Measurements from ENCODE around the gene SLC1A2. TPM values are rescaled to one million over a fixed set of nuclear protein-coding genes. Genes with fewer than 3 reads are reported as not detected.

SLC1A2 gene
- total and polyA plus RNA-seq, 2 experiments from 2014 or later = 0.70 to 2.8 TPM

DNA sequence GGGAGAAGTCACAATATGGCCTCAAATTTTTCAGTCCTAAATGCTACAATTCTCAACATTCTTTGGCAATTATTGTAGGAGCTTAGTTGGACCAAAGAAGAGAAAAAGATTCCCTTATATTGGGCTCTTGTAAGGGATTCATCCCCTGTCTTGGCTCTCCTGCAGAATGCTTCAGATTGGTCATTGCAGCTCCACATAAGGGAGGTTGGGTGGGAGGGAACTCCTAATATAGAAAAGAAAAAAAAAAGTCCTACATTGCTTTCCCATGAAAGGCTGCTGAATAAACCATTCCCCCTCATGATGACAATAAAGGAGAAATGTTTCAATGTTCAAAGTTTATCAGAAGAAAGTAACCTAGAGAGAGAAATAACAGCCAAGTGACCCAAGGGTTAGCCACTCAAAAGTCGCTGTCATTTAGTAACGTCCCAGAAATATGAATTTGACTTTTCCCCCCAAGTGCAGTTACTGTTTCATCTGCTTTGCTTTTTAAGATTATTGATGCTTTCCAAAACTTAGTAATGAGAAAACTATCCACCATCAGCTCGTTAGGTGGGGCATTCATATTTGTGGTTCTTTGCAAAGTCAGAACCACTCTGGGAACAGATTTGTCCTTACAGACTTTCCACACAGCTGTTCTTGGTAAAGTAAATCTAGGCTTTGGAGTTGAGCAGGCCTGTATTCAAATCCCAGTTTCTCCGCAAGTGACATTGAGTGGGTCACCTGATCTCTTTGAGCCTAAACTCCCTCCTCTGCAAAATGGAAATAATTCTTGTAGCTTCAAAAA is 5.0 kb upstream of the SLC1A2 start:
- no peak for TF ChIP-seq STAT1 (IDR thresholded peaks at IDR 0.05; ENCODE audit: unreplicated experiment)
- no peak for TF ChIP-seq EZH2phosphoT487 (IDR thresholded peaks at IDR 0.05; ENCODE audit: unreplicated experiment)
- TF ChIP-seq ZNF114 (CRISPR knock-in tag; IDR thresholded peaks at IDR 0.05) = no peak
- no peak for TF ChIP-seq NANOG (IDR thresholded peaks at IDR 0.05; ENCODE audit: borderline replicate concordance)
- TF ChIP-seq CREB1 (CRISPR knock-in tag; IDR thresholded peaks at IDR 0.05; ENCODE audit: low read depth) = no peak
- peaks cover 13% of the 10 kb centered on the region; the same call in 2 of the 3 replicates for H3K4me1 Mint-ChIP-seq
- Histone ChIP-seq H2AFZ (no peak overlapping the region), H3K27me3 (ENCODE audit: insufficient read depth) (peaks cover 44% of the 10 kb centered on the region), H3K4me1 (ENCODE audit: insufficient read depth) (peaks cover 9% of the 10 kb centered on the region; the same call in 1 of the 2 replicates), H3K27ac (ENCODE audit: low read depth) (no peak overlapping the region), H3K79me2 (replicated peaks; ENCODE audit: insufficient read depth) (no peaks in the 10 kb centered on the region), H3K36me3 (ENCODE audit: insufficient read depth) (no peaks in the 10 kb centered on the region), H3F3A (replicated peaks; ENCODE audit: low read depth) (no peaks in the 10 kb centered on the region), H4K20me1 (replicated peaks; ENCODE audit: insufficient read depth) (no peaks in the 10 kb centered on the region), H3K4me3 (no peak overlapping the region), H3K4me2 (no peak overlapping the region), H3K9me2 (ENCODE audit: insufficient read depth) (no peaks in the 10 kb centered on the region)
- H3K4me3 Mint-ChIP-seq = no peak overlapping the region
- no peak overlapping the region for H3K27ac Mint-ChIP-seq
- DNase-seq (ENCODE audit: low spot score) (no peak), ATAC-seq (no peak)
- H3K27me3 Mint-ChIP-seq (ENCODE audit: insufficient read depth, low read depth, poor library complexity) = peaks cover 33% of the 10 kb centered on the region
- no peaks in the 10 kb centered on the region for H3K36me3 Mint-ChIP-seq (ENCODE audit: low read depth)
- no peaks in the 10 kb centered on the region for H3K9me3 Mint-ChIP-seq

DNA sequence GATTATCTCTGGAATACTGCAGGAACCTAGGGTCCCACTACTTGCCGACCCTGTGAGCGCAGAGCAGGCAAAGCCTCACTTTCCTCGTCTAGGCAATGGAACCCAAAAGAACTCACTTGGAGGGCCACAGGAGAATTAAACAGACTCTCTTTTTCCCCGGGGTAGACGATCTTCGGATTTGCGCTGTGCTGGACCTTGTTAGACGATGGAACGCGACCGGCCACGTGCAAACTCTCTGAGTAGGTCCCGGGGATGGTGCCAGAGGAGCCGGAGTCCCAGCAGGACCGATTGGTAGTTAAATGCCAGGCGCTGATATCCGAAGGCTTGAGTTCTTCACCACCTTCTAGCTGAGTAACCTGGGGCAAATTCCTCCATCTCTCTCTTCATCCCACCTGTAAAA is 1.0 kb upstream of the SLC1A2 start:
- TF ChIP-seq EZH2 (IDR thresholded peaks at IDR 0.05; ENCODE audit: low read depth, unreplicated experiment) (no peak), ZNF114 (CRISPR knock-in tag; IDR thresholded peaks at IDR 0.05) (no peak), CREB1 (CRISPR knock-in tag; IDR thresholded peaks at IDR 0.05; ENCODE audit: low read depth) (no peak), REST (IDR thresholded peaks at IDR 0.05; ENCODE audit: unreplicated experiment) (no peak), EZH2phosphoT487 (IDR thresholded peaks at IDR 0.05; ENCODE audit: unreplicated experiment) (no peak)
- H3K4me2 ChIP-seq = peak overlapping the region; percentile 94
- peak; percentile 53 for DNase-seq (ENCODE audit: low spot score)
- peaks cover 3% of the 10 kb centered on the region for H4K20me1 ChIP-seq (replicated peaks; ENCODE audit: insufficient read depth)
- Mint-ChIP-seq H3K9me3 (peaks cover 3% of the 10 kb centered on the region; the same call in 1 of the 3 replicates), H3K36me3 (ENCODE audit: low read depth) (no peaks in the 10 kb centered on the region), H3K27ac (no peak overlapping the region), H3K27me3 (ENCODE audit: insufficient read depth, low read depth, poor library complexity) (peaks cover 62% of the 10 kb centered on the region), H3K4me3 (peak overlapping the region; percentile 80), H3K4me1 (peaks cover 13% of the 10 kb centered on the region; the same call in 2 of the 3 replicates)
- peaks cover 14% of the 10 kb centered on the region; the same call in 1 of the 2 replicates for H3K4me1 ChIP-seq (ENCODE audit: insufficient read depth)
- H3K79me2 ChIP-seq (replicated peaks; ENCODE audit: insufficient read depth) = no peaks in the 10 kb centered on the region
- no peaks in the 10 kb centered on the region for H3F3A ChIP-seq (replicated peaks; ENCODE audit: low read depth)
- peak; percentile 4; the same call in 1 of the 3 replicates for ATAC-seq
- H3K27ac ChIP-seq (ENCODE audit: low read depth) = no peak overlapping the region
- H3K36me3 ChIP-seq (ENCODE audit: insufficient read depth) = no peaks in the 10 kb centered on the region
- peak overlapping the region; percentile 87 for H3K4me3 ChIP-seq
- H3K27me3 ChIP-seq (ENCODE audit: insufficient read depth) = peaks cover 84% of the 10 kb centered on the region
- peak overlapping the region; percentile 98 for H2AFZ ChIP-seq
- no peaks in the 10 kb centered on the region for H3K9me2 ChIP-seq (ENCODE audit: insufficient read depth)

Data from GM23338 (cell line).